Measurements from ENCODE around the gene OPCML. TPM values are rescaled to one million over a fixed set of nuclear protein-coding genes. Genes with fewer than 3 reads are reported as not detected.

Gene OPCML
- total and polyA plus RNA-seq, 4 donors = under 0.01 to 0.01 TPM; not detected in 2

DNA sequence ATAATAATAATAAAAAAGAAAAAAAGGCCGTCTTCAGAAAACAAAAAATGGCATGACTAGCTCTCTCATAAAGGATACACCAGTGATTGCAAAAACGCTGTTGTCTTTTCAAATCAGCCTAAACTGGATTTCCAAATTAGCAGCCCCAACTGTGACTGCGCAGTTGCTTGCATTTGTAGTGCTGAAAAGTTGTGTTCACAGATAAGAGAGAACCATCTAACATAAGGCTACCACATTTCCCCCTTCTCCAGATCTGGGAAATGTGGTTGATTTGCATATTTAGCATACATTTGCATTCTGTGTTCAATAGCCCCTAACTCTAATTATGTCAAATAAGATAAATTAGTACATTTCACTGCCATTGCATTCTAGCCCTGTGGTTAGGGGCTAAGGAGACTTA lies 650.7 kb downstream of the OPCML start:
- TF ChIP-seq NR2F2 (IDR thresholded peaks at IDR 0.05) (no peak), YY1 (IDR thresholded peaks at IDR 0.05) (no peak), HNF4G (IDR thresholded peaks at IDR 0.05) (no peak), TAF1 (conservative IDR thresholded peaks at IDR 0.05) (no peak), RXRA (IDR thresholded peaks at IDR 0.05) (no peak), GABPA (IDR thresholded peaks at IDR 0.05 in 1 of 2, conservative IDR thresholded peaks at IDR 0.05 in 1 of 2) (no peak), JUND (IDR thresholded peaks at IDR 0.05) (no peak), EGR1 (IDR thresholded peaks at IDR 0.05; ENCODE audit: low read depth in 2 of 2) (no peak), SP1 (IDR thresholded peaks at IDR 0.05) (no peak), RAD21 (IDR thresholded peaks at IDR 0.05) (no peak), FOXA1 (IDR thresholded peaks at IDR 0.05) (no peak)
- TF ChIP-seq, protein P1, sequence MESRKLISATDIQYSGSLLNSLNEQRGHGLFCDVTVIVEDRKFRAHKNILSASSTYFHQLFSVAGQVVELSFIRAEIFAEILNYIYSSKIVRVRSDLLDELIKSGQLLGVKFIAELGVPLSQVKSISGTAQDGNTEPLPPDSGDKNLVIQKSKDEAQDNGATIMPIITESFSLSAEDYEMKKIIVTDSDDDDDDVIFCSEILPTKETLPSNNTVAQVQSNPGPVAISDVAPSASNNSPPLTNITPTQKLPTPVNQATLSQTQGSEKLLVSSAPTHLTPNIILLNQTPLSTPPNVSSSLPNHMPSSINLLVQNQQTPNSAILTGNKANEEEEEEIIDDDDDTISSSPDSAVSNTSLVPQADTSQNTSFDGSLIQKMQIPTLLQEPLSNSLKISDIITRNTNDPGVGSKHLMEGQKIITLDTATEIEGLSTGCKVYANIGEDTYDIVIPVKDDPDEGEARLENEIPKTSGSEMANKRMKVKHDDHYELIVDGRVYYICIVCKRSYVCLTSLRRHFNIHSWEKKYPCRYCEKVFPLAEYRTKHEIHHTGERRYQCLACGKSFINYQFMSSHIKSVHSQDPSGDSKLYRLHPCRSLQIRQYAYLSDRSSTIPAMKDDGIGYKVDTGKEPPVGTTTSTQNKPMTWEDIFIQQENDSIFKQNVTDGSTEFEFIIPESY (IDR thresholded peaks at IDR 0.05) = no peak
- TF ChIP-seq, protein P2, sequence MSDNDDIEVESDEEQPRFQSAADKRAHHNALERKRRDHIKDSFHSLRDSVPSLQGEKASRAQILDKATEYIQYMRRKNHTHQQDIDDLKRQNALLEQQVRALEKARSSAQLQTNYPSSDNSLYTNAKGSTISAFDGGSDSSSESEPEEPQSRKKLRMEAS (IDR thresholded peaks at IDR 0.05) = no peak
- TF ChIP-seq, protein P3, sequence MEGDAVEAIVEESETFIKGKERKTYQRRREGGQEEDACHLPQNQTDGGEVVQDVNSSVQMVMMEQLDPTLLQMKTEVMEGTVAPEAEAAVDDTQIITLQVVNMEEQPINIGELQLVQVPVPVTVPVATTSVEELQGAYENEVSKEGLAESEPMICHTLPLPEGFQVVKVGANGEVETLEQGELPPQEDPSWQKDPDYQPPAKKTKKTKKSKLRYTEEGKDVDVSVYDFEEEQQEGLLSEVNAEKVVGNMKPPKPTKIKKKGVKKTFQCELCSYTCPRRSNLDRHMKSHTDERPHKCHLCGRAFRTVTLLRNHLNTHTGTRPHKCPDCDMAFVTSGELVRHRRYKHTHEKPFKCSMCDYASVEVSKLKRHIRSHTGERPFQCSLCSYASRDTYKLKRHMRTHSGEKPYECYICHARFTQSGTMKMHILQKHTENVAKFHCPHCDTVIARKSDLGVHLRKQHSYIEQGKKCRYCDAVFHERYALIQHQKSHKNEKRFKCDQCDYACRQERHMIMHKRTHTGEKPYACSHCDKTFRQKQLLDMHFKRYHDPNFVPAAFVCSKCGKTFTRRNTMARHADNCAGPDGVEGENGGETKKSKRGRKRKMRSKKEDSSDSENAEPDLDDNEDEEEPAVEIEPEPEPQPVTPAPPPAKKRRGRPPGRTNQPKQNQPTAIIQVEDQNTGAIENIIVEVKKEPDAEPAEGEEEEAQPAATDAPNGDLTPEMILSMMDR (IDR thresholded peaks at IDR 0.05; ENCODE audit: low read depth, low read length, missing input control) = no peak
- Histone ChIP-seq H3K9ac (ENCODE audit: low read depth in 1 of 2, low read length in 2 of 2) (no peak overlapping the region), H3K27me3 (ENCODE audit: control insufficient read depth in 4 of 4, insufficient read depth in 4 of 4, low read length in 3 of 4) (no peaks in the 10 kb centered on the region)

DNA sequence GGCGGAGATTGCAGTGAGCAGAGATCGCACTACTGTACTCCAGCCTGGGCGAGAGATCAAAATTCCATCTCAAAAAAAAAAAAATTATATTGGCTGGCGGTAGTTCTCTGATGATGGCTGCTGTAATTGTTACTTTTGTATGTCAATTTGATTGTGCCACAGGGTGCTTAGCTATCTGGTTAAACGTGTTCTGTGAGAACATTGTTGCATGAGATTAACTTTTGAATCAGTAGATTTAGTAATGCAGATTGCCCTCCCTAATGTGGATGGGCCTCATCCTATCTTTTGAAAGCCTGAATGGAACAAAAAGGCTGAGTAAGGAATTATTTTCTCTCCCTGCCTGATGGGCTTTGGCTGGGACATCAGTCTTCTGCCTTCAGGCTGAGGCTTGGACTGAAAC lies 654.2 kb downstream of the OPCML start:
- H3K27ac ChIP-seq (ENCODE audit: low read depth in 1 of 2, low read length in 2 of 2) = no peak overlapping the region
- no peaks in the 10 kb centered on the region for H3K4me1 ChIP-seq (ENCODE audit: control insufficient read depth in 4 of 4, insufficient read depth in 4 of 4, low read length in 3 of 4)
- WGBS = 91% methylated on average over 5 of the region's 5 CpGs
- H3K36me3 ChIP-seq (ENCODE audit: control insufficient read depth in 4 of 4, insufficient read depth in 3 of 4, low read depth in 1 of 4, low read length in 3 of 4) = no peaks in the 10 kb centered on the region
- H3K4me3 ChIP-seq (ENCODE audit: low read depth in 1 of 3, low read length in 3 of 3) = no peak overlapping the region
- H3K9me3 ChIP-seq (ENCODE audit: control insufficient read depth in 4 of 4, low read length in 3 of 4) = no peaks in the 10 kb centered on the region
- H3K9ac ChIP-seq (ENCODE audit: low read depth in 1 of 2, low read length in 2 of 2) = no peak overlapping the region
- DNase-seq (ENCODE audit: low spot score) = no peak
- H3K27me3 ChIP-seq (ENCODE audit: control insufficient read depth in 4 of 4, insufficient read depth in 4 of 4, low read length in 3 of 4) = no peaks in the 10 kb centered on the region
- TF ChIP-seq YY1 (IDR thresholded peaks at IDR 0.05) = no peak
- TF ChIP-seq SP1 (IDR thresholded peaks at IDR 0.05) = no peak
- TF ChIP-seq FOXA1 (IDR thresholded peaks at IDR 0.05) = no peak
- TF ChIP-seq, protein P2 (IDR thresholded peaks at IDR 0.05) = no peak
- no peak for TF ChIP-seq TAF1 (conservative IDR thresholded peaks at IDR 0.05)
- TF ChIP-seq NR2F2 (IDR thresholded peaks at IDR 0.05) = no peak
- no peak for TF ChIP-seq HNF4A (conservative IDR thresholded peaks at IDR 0.05)
- TF ChIP-seq RAD21 (IDR thresholded peaks at IDR 0.05) = no peak
- TF ChIP-seq JUND (IDR thresholded peaks at IDR 0.05) = no peak
- TF ChIP-seq GABPA (IDR thresholded peaks at IDR 0.05 in 1 of 2, conservative IDR thresholded peaks at IDR 0.05 in 1 of 2) = no peak
- TF ChIP-seq, protein P4, sequence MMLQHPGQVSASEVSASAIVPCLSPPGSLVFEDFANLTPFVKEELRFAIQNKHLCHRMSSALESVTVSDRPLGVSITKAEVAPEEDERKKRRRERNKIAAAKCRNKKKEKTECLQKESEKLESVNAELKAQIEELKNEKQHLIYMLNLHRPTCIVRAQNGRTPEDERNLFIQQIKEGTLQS (IDR thresholded peaks at IDR 0.05) = no peak
- no peak for TF ChIP-seq FOXA2 (IDR thresholded peaks at IDR 0.05)
- TF ChIP-seq HNF4G (IDR thresholded peaks at IDR 0.05) = no peak
- TF ChIP-seq, protein P5, sequence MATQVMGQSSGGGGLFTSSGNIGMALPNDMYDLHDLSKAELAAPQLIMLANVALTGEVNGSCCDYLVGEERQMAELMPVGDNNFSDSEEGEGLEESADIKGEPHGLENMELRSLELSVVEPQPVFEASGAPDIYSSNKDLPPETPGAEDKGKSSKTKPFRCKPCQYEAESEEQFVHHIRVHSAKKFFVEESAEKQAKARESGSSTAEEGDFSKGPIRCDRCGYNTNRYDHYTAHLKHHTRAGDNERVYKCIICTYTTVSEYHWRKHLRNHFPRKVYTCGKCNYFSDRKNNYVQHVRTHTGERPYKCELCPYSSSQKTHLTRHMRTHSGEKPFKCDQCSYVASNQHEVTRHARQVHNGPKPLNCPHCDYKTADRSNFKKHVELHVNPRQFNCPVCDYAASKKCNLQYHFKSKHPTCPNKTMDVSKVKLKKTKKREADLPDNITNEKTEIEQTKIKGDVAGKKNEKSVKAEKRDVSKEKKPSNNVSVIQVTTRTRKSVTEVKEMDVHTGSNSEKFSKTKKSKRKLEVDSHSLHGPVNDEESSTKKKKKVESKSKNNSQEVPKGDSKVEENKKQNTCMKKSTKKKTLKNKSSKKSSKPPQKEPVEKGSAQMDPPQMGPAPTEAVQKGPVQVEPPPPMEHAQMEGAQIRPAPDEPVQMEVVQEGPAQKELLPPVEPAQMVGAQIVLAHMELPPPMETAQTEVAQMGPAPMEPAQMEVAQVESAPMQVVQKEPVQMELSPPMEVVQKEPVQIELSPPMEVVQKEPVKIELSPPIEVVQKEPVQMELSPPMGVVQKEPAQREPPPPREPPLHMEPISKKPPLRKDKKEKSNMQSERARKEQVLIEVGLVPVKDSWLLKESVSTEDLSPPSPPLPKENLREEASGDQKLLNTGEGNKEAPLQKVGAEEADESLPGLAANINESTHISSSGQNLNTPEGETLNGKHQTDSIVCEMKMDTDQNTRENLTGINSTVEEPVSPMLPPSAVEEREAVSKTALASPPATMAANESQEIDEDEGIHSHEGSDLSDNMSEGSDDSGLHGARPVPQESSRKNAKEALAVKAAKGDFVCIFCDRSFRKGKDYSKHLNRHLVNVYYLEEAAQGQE (IDR thresholded peaks at IDR 0.05) = no peak
- TF ChIP-seq, protein P1 (IDR thresholded peaks at IDR 0.05) = no peak
- TF ChIP-seq, protein P3 (IDR thresholded peaks at IDR 0.05; ENCODE audit: low read depth, low read length, missing input control) = no peak
- TF ChIP-seq EGR1 (IDR thresholded peaks at IDR 0.05; ENCODE audit: low read depth in 2 of 2) = no peak
- no peak for TF ChIP-seq RXRA (IDR thresholded peaks at IDR 0.05)

More for the DNA sequence above, 650.7 kb downstream of the OPCML start:
- no peaks in the 10 kb centered on the region for H3K4me1 ChIP-seq (ENCODE audit: control insufficient read depth in 4 of 4, insufficient read depth in 4 of 4, low read length in 3 of 4)
- H3K9me3 ChIP-seq (ENCODE audit: control insufficient read depth in 4 of 4, low read length in 3 of 4) = no peaks in the 10 kb centered on the region
- 77% methylated on average over 3 of the region's 3 CpGs for WGBS
- H3K27ac ChIP-seq (ENCODE audit: low read depth in 1 of 2, low read length in 2 of 2) = no peak overlapping the region
- DNase-seq (ENCODE audit: low spot score) = no peak
- H3K4me3 ChIP-seq (ENCODE audit: low read depth in 1 of 3, low read length in 3 of 3) = no peak overlapping the region
- no peaks in the 10 kb centered on the region for H3K36me3 ChIP-seq (ENCODE audit: control insufficient read depth in 4 of 4, insufficient read depth in 3 of 4, low read depth in 1 of 4, low read length in 3 of 4)
